ENCODE measurements around the gene DIPK1C.

DNA sequence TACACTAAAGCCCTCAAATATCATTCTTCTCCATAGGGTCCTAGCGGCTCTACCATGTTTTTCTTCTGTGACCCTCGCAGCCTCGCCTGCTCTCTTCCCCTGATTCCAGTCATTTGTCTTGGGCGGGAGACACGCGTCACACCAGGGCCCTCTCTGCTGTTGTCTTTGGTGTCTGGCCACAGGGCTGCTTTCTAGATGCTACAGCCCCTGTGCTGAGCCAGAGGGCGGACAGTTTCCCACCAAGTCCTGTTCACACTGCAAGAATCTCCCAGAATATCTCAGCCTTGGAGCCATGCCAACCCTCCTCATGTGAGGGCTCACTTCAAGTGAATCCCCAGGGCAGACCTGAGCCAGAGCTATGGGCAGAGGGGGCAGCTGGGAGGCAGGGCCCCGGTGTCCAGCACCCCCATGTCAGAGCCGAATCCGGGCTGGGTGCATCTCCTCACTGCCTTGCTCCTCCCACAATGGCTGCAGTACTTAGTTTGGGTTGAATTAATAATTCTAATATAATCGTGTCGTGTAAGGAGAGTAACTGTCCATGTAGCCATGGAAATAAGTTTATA lies 42.1 kb downstream of the DIPK1C start:
- TF ChIP-seq EZH2phosphoT487 (IDR thresholded peaks at IDR 0.05; ENCODE audit: insufficient read depth, low read depth) (no peak), EZH2 (IDR thresholded peaks at IDR 0.05; ENCODE audit: insufficient read depth, poor library complexity, severe bottlenecking) (no peak)
